Esophagus squamous epithelium (tissue), 5 donors: ENCODE results near the gene TMEM40. TPM values are rescaled to one million over a fixed set of nuclear protein-coding genes. Genes with fewer than 3 reads are reported as not detected.

Experiments
- DNase-seq: peaks from one replicate; lab custom pipeline; 2025; lab: John Stamatoyannopoulos, UW
- H3K27ac ChIP-seq, 4 donors: fragments of 200-600 bp; sonication (generic); one replicate each; pipeline ENCODE4 v1.5.1; 2016 to 2019; ENCODE audit warnings: mild to moderate bottlenecking in 1 of 4
- H3K27me3 ChIP-seq, 4 donors: fragments of 200-600 bp; sonication (generic); 1 replicate in 3 of 4; 2 replicates in 1 of 4; pipeline versions ENCODE4 v1.5.1 to v1.6.0; 2017 to 2021; ENCODE audit warnings: antibody characterized with exemption in 1 of 4
- H3K36me3 ChIP-seq, 3 donors: fragments of 200-600 bp; sonication (generic); one replicate each; pipeline ENCODE4 v1.5.1; 2016 to 2019
- H3K4me1 ChIP-seq, 3 donors: fragments of 200-600 bp; sonication (generic); one replicate each; pipeline ENCODE4 v1.5.1; 2017 to 2019
- H3K4me3 ChIP-seq, 4 donors: fragments of 200-600 bp; sonication (generic); 1 replicate in 3 of 4; 2 replicates in 1 of 4; pipeline ENCODE4 v1.5.1; 2016 to 2019; ENCODE audit warnings: mild to moderate bottlenecking in 2 of 4, moderate library complexity in 1 of 4
- H3K9me3 ChIP-seq, 3 donors: fragments of 200-600 bp; sonication (generic); one replicate each; pipeline ENCODE4 v1.5.1; 2016 to 2019
- CTCF ChIP-seq, 6 experiments: fragments of 450-650 bp in 4 of 6; fragments of 200-600 bp in 2 of 6; sonication (generic) in 2 of 6; IDR thresholded peaks; one replicate each; pipeline ENCODE4 v1.5.1; 2016 to 2019; ENCODE audit warnings: antibody characterized with exemption in 6 of 6, mild to moderate bottlenecking in 4 of 6, moderate library complexity in 4 of 6
- POLR2A ChIP-seq, 4 donors: fragments of 450-650 bp; IDR thresholded peaks; one replicate each; pipeline ENCODE4 v1.6.1; 2017; ENCODE audit warnings: antibody characterized with exemption in 4 of 4, mild to moderate bottlenecking in 4 of 4, moderate library complexity in 3 of 4
- WGBS, 2 donors: methylation state at CpG; one replicate each; pipeline ENCODE4 v1.1.5; 2018; 5-methylcytosine and 5-hydroxymethylcytosine counted together
- intact Hi-C: fragments of 100-400 bp; cut with DNase I; formaldehyde crosslinking; loops from one replicate; pipeline ENCODE4 v1.15.0; 2022
- total RNA-seq, 4 donors: library from RNA; depleted of rRNA; stranded (reverse); fragments of >200 nt; gene quantifications; one replicate each; pipeline ENCODE4 v1.1.0, GENCODE V29; 2016
- donor health status: DM: yes; HTN: yes; CAD: no.

TMEM40 gene
- total RNA-seq, 4 donors from 2014 or later = 43.9 to 79.1 (median 53.4) TPM

DNA sequence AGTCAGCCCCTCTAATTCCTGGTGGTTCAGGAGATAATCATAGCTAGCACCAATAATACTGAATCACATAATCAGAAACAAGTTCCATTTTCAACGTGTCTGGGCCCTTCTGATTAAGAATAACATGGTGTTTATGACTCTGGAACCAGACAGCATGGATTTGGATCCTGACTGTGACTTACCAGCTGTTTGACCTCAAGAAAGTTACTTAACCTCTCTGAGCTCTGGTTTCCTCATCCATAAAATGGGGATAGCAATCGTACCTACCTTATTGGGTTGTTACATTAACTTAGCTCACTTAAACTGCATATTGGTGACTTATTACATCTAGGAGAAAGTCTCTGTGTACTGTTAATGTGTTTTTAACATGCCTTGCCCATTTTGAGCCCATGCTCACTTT is 10.7 kb upstream of the TMEM40 start:
- Histone ChIP-seq H3K4me3 (no peak overlapping the region), H3K9me3 (no peaks in the 10 kb centered on the region), H3K27ac (no peak overlapping the region), H3K27me3 (no peaks in the 10 kb centered on the region), H3K36me3 (no peaks in the 10 kb centered on the region), H3K4me1 (no peaks in the 10 kb centered on the region)
- 65 to 75% methylated on average over 2 of the region's 2 CpGs for WGBS, 2 donors
- TF ChIP-seq CTCF (IDR thresholded peaks at IDR 0.05) = no peak
- no peak for TF ChIP-seq POLR2A (IDR thresholded peaks at IDR 0.05)
- no peak for DNase-seq
- intact Hi-C loops = no loop called here

- DNase-seq = no peak
- WGBS, 2 donors = no CpG with 5 or more reads among the region's 54 CpGs
Observed at GRCh38 chr3:12768579-12769527, 9.8 kb upstream of the TMEM40 start.

GRCh38 chr3:12766541-12766940 is 7.5 kb upstream of the TMEM40 start:
- H3K9me3 ChIP-seq = no peaks in the 10 kb centered on the region
- TF ChIP-seq CTCF (IDR thresholded peaks at IDR 0.05) = no peak
- no peaks in the 10 kb centered on the region for H3K36me3 ChIP-seq
- peaks cover 5 to 19% (median 10%) of the 10 kb centered on the region in 3 donors for H3K4me1 ChIP-seq
- WGBS, 2 donors = 89 to 94% methylated on average over 1 to 4 of the region's 6 CpGs
- DNase-seq = no peak
- H3K27me3 ChIP-seq = no peaks in the 10 kb centered on the region
- no peak overlapping the region for H3K27ac ChIP-seq
- intact Hi-C loops = no loop called here
- no peak overlapping the region for H3K4me3 ChIP-seq

More at GRCh38 chr3:12768579-12769527, 9.8 kb upstream of the TMEM40 start:
- H3K4me3 ChIP-seq = no peak overlapping the region
- intact Hi-C loops = no loop called here
- H3K4me1 ChIP-seq = peaks cover 0 to 1% (median under 1%) of the 10 kb centered on the region in 3 donors
- H3K36me3 ChIP-seq = no peaks in the 10 kb centered on the region
- H3K27ac ChIP-seq = no peak overlapping the region
- TF ChIP-seq CTCF (IDR thresholded peaks at IDR 0.05) (no peak), POLR2A (IDR thresholded peaks at IDR 0.05) (no peak)
- no peaks in the 10 kb centered on the region for H3K9me3 ChIP-seq
- H3K27me3 ChIP-seq = no peaks in the 10 kb centered on the region

GRCh38 chr3:12764171-12764776 is 5.2 kb upstream of the TMEM40 start:
- Histone ChIP-seq H3K4me1 (peaks cover 19 to 42% (median 29%) of the 10 kb centered on the region in 3 donors), H3K9me3 (no peaks in the 10 kb centered on the region), H3K4me3 (no peak overlapping the region), H3K27me3 (no peaks in the 10 kb centered on the region), H3K36me3 (no peaks in the 10 kb centered on the region), H3K27ac (peak overlapping the region in 1 of 4 donors; percentile 73)
- no peak for TF ChIP-seq POLR2A (IDR thresholded peaks at IDR 0.05)
- no peak for TF ChIP-seq CTCF (IDR thresholded peaks at IDR 0.05)
- DNase-seq = no peak
- intact Hi-C loops = no loop called here
- 73 to 79% methylated on average over 6 to 8 of the region's 8 CpGs for WGBS, 2 donors
